ENCODE measurements around the gene WDFY3.

Gene WDFY3

GRCh38 chr4:84901740-84902281 lies 64.7 kb downstream of the WDFY3 start:
- DNase-seq, result no peak

- DNase-seq, result no peak
Observed at GRCh38 chr4:84901173-84901572, 65.3 kb downstream of the WDFY3 start.

GRCh38 chr4:84899616-84900015 lies 66.9 kb downstream of the WDFY3 start:
- DNase-seq, result no peak

GRCh38 chr4:84897516-84897915 lies 69.0 kb downstream of the WDFY3 start:
- no peak for DNase-seq

- DNase-seq, result no peak
Observed at GRCh38 chr4:84895283-84895682, 71.2 kb downstream of the WDFY3 start.

GRCh38 chr4:84894621-84895020 lies 71.9 kb downstream of the WDFY3 start:
- DNase-seq, result no peak

- DNase-seq, result no peak
Observed at GRCh38 chr4:84892950-84893349, 73.5 kb downstream of the WDFY3 start.

GRCh38 chr4:84887824-84888223 lies 78.7 kb downstream of the WDFY3 start:
- DNase-seq, result no peak

- no peak for DNase-seq
Observed at GRCh38 chr4:84879651-84880200, 86.8 kb downstream of the WDFY3 start.

GRCh38 chr4:84878546-84878945 lies 87.9 kb downstream of the WDFY3 start:
- DNase-seq, result no peak

- no peak for DNase-seq
Observed at GRCh38 chr4:84878090-84878489, 88.4 kb downstream of the WDFY3 start.

- no peak for DNase-seq
Observed at GRCh38 chr4:84877051-84877833, 89.2 kb downstream of the WDFY3 start.

GRCh38 chr4:84875636-84876371 lies 90.7 kb downstream of the WDFY3 start:
- no peak for DNase-seq

- no peak for DNase-seq
Observed at GRCh38 chr4:84874619-84875018, 91.9 kb downstream of the WDFY3 start.

GRCh38 chr4:84870398-84871163 lies 95.9 kb downstream of the WDFY3 start:
- DNase-seq, result no peak

- DNase-seq, result no peak
Observed at GRCh38 chr4:84866295-84866694, 100.2 kb downstream of the WDFY3 start.

GRCh38 chr4:84865600-84865999 lies 100.9 kb downstream of the WDFY3 start:
- no peak for DNase-seq

- DNase-seq, result no peak
Observed at GRCh38 chr4:84862064-84862463, 104.4 kb downstream of the WDFY3 start.

- no peak for DNase-seq
Observed at GRCh38 chr4:84857296-84857695, 109.2 kb downstream of the WDFY3 start.

- no peak for DNase-seq
Observed at GRCh38 chr4:84856468-84857049, 109.9 kb downstream of the WDFY3 start.

GRCh38 chr4:84855774-84856173 lies 110.7 kb downstream of the WDFY3 start:
- DNase-seq, result no peak

- DNase-seq, result no peak
Observed at GRCh38 chr4:84852081-84852480, 114.4 kb downstream of the WDFY3 start.

Data from activated CD4-positive, CD25-positive, alpha-beta regulatory T cell (primary cell).